Peyer's patch (tissue), 4 donors: ENCODE results near the gene PTPRM. TPM values are rescaled to one million over a fixed set of nuclear protein-coding genes. Genes with fewer than 3 reads are reported as not detected.

Experiments
- DNase-seq, 3 donors: peaks; one replicate each; pipeline ENCODE4 v3.0.0-alpha.2; 2017 to 2019
- H3K27ac ChIP-seq, 4 donors: fragments of 200-600 bp; sonication (generic); one replicate each; pipeline ENCODE4 v1.5.1; 2016 to 2019
- H3K27me3 ChIP-seq, 2 donors: fragments of 200-600 bp; sonication (generic); one replicate each; pipeline ENCODE4 v1.5.1; 2019
- H3K36me3 ChIP-seq, 3 donors: fragments of 200-600 bp; sonication (generic); one replicate each; pipeline ENCODE4 v1.5.1; 2016 to 2019
- H3K4me1 ChIP-seq, 4 donors: fragments of 200-600 bp; sonication (generic); one replicate each; pipeline ENCODE4 v1.5.1; 2016 to 2019
- H3K4me3 ChIP-seq, 4 donors: fragments of 200-600 bp; sonication (generic); 1 replicate in 3 of 4; 2 replicates in 1 of 4; pipeline ENCODE4 v1.5.1; 2016 to 2019; ENCODE audit warnings: mild to moderate bottlenecking in 1 of 4
- H3K9me3 ChIP-seq, 4 donors: fragments of 200-600 bp; sonication (generic); one replicate each; pipeline ENCODE4 v1.5.1; 2016 to 2019; ENCODE audit warnings: mild to moderate bottlenecking in 1 of 4
- CTCF ChIP-seq, 6 experiments: fragments of 450-650 bp in 4 of 6; fragments of 200-600 bp in 2 of 6; sonication (generic) in 1 of 6; IDR thresholded peaks; one replicate each; pipeline ENCODE4 v1.5.1; 2017 to 2019; ENCODE audit warnings: antibody characterized with exemption in 6 of 6, mild to moderate bottlenecking in 3 of 6, moderate library complexity in 1 of 6
- POLR2A ChIP-seq, 2 donors: fragments of 450-650 bp; IDR thresholded peaks; one replicate each; pipeline ENCODE4 v1.5.1; 2017; ENCODE audit warnings: antibody characterized with exemption in 2 of 2, mild to moderate bottlenecking in 2 of 2, moderate library complexity in 2 of 2
- total RNA-seq, 4 donors: library from RNA; depleted of rRNA; stranded (reverse); fragments of >200 nt; gene quantifications; one replicate each; pipeline ENCODE4 v1.1.0, GENCODE V29; 2016

Gene PTPRM
- total RNA-seq, 4 donors from 2014 or later, result 39.6 to 211 (median 80.3) TPM

- no peak for DNase-seq
- TF ChIP-seq POLR2A (IDR thresholded peaks at IDR 0.05), result no peak
- no peak for TF ChIP-seq CTCF (IDR thresholded peaks at IDR 0.05)
- Histone ChIP-seq H3K36me3 (no peaks in the 10 kb centered on the region), H3K27me3 (no peaks in the 10 kb centered on the region), H3K4me1 (peaks cover 0 to 7% (median 0%) of the 10 kb centered on the region in 4 donors), H3K27ac (no peak overlapping the region), H3K4me3 (no peak overlapping the region), H3K9me3 (no peaks in the 10 kb centered on the region)
Measured at GRCh38 chr18:7848054-7848412, 280.9 kb downstream of the PTPRM start.

GRCh38 chr18:7850446-7850845 lies 283.3 kb downstream of the PTPRM start:
- Histone ChIP-seq H3K27ac (no peak overlapping the region), H3K36me3 (no peaks in the 10 kb centered on the region)

GRCh38 chr18:7855028-7855427 lies 287.9 kb downstream of the PTPRM start:
- no peak for DNase-seq
- no peaks in the 10 kb centered on the region for H3K27me3 ChIP-seq
- no peaks in the 10 kb centered on the region for H3K4me1 ChIP-seq
- no peaks in the 10 kb centered on the region for H3K9me3 ChIP-seq
- H3K4me3 ChIP-seq, result no peak overlapping the region
- H3K36me3 ChIP-seq, result no peaks in the 10 kb centered on the region
- no peak overlapping the region for H3K27ac ChIP-seq
- TF ChIP-seq CTCF (IDR thresholded peaks at IDR 0.05) (no peak), POLR2A (IDR thresholded peaks at IDR 0.05) (no peak)

More at GRCh38 chr18:7850446-7850845, 283.3 kb downstream of the PTPRM start:
- no peak for TF ChIP-seq POLR2A (IDR thresholded peaks at IDR 0.05)
- no peak for TF ChIP-seq CTCF (IDR thresholded peaks at IDR 0.05)
- Histone ChIP-seq H3K4me3 (no peak overlapping the region), H3K4me1 (peaks cover 0 to 7% (median 0%) of the 10 kb centered on the region in 4 donors), H3K27me3 (no peaks in the 10 kb centered on the region), H3K9me3 (no peaks in the 10 kb centered on the region)
- no peak for DNase-seq

GRCh38 chr18:7855671-7856070 lies 288.6 kb downstream of the PTPRM start:
- Histone ChIP-seq H3K27me3 (no peaks in the 10 kb centered on the region), H3K9me3 (no peaks in the 10 kb centered on the region), H3K27ac (no peak overlapping the region), H3K36me3 (no peaks in the 10 kb centered on the region), H3K4me3 (no peak overlapping the region), H3K4me1 (no peaks in the 10 kb centered on the region)
- no peak for DNase-seq
- TF ChIP-seq CTCF (IDR thresholded peaks at IDR 0.05) (no peak), POLR2A (IDR thresholded peaks at IDR 0.05) (no peak)

- no peak overlapping the region for H3K27ac ChIP-seq
- TF ChIP-seq CTCF (IDR thresholded peaks at IDR 0.05) (no peak), POLR2A (IDR thresholded peaks at IDR 0.05) (no peak)
- no peak for DNase-seq
- no peaks in the 10 kb centered on the region for H3K9me3 ChIP-seq
- no peak overlapping the region for H3K4me3 ChIP-seq
- H3K27me3 ChIP-seq, result no peaks in the 10 kb centered on the region
- no peaks in the 10 kb centered on the region for H3K36me3 ChIP-seq
- no peaks in the 10 kb centered on the region for H3K4me1 ChIP-seq
Measured at GRCh38 chr18:7856116-7856515, 289.0 kb downstream of the PTPRM start.

- no peak overlapping the region for H3K27ac ChIP-seq
- no peaks in the 10 kb centered on the region for H3K36me3 ChIP-seq
- H3K4me1 ChIP-seq, result no peaks in the 10 kb centered on the region
- H3K9me3 ChIP-seq, result no peaks in the 10 kb centered on the region
- H3K27me3 ChIP-seq, result no peaks in the 10 kb centered on the region
- no peak for DNase-seq
- no peak for TF ChIP-seq POLR2A (IDR thresholded peaks at IDR 0.05)
- no peak for TF ChIP-seq CTCF (IDR thresholded peaks at IDR 0.05)
- no peak overlapping the region for H3K4me3 ChIP-seq
Measured at GRCh38 chr18:7856733-7857132, 289.6 kb downstream of the PTPRM start.
